DOHH2 (cell line): ENCODE results near the gene JCAD.

Experiments
- H3F3A ChIP-seq: fragments of 200-600 bp; sonication (generic), shearing (Covaris generic); 2 replicates; pipeline ENCODE4 v1.6.0; 2016; ENCODE audit warnings: antibody characterized with exemption, mild to moderate bottlenecking; ENCODE audit not compliant: control insufficient read depth, insufficient read depth
- H3K27ac ChIP-seq: fragments of 200-600 bp; sonication (generic); 2 replicates; pipeline ENCODE4 v1.5.1; 2014; ENCODE audit warnings: low read depth, mild to moderate bottlenecking, low read length, moderate library complexity
- H3K27me3 ChIP-seq: fragments of 200-600 bp; sonication (generic); 2 replicates; pipeline ENCODE4 v1.6.1; 2014; ENCODE audit warnings: mild to moderate bottlenecking, low read length, mixed read lengths; ENCODE audit not compliant: control insufficient read depth
- H3K36me3 ChIP-seq: fragments of 200-600 bp; sonication (generic); 2 replicates; pipeline ENCODE4 v1.6.1; 2014; ENCODE audit warnings: mild to moderate bottlenecking, low read length, moderate library complexity, mixed read lengths; ENCODE audit not compliant: control insufficient read depth
- H3K4me1 ChIP-seq: fragments of 200-600 bp; sonication (generic); 2 replicates; pipeline ENCODE4 v1.6.1; 2014; ENCODE audit warnings: mild to moderate bottlenecking, low read length, mixed read lengths; ENCODE audit not compliant: control insufficient read depth
- H3K4me2 ChIP-seq: fragments of 200-600 bp; sonication (generic); 2 replicates; pipeline ENCODE4 v1.6.0; 2014; ENCODE audit warnings: mild to moderate bottlenecking, low read length, moderate library complexity
- H3K4me3 ChIP-seq: fragments of 200-600 bp; sonication (generic); 2 replicates; pipeline ENCODE4 v1.5.1; 2014; ENCODE audit warnings: mild to moderate bottlenecking, low read length, mixed read lengths
- H3K79me2 ChIP-seq: fragments of 200-600 bp; sonication (generic); 2 replicates; pipeline ENCODE4 v1.6.1; 2014; ENCODE audit warnings: mild to moderate bottlenecking, low read length, mixed read lengths; ENCODE audit not compliant: control insufficient read depth
- H3K9me2 ChIP-seq: fragments of 200-600 bp; sonication (generic); replicated peaks from 2 replicates; pipeline ENCODE4 v1.6.1; 2014; ENCODE audit warnings: mild to moderate bottlenecking, low read length, mixed read lengths; ENCODE audit not compliant: control insufficient read depth
- H3K9me3 ChIP-seq: fragments of 200-600 bp; sonication (generic); 2 replicates; pipeline ENCODE4 v1.6.1; 2014; ENCODE audit warnings: antibody characterized with exemption, low read length, mixed read lengths; ENCODE audit not compliant: control insufficient read depth, insufficient read depth
- H4K20me1 ChIP-seq: fragments of 200-600 bp; sonication (generic); 2 replicates; pipeline ENCODE4 v1.6.0; 2014; ENCODE audit warnings: low read depth, mild to moderate bottlenecking, antibody characterized with exemption, low read length, moderate library complexity; ENCODE audit not compliant: control insufficient read depth, insufficient read depth
- CTCF ChIP-seq: fragments of 200-600 bp; sonication (generic); IDR thresholded peaks from one replicate; pipeline ENCODE4 v1.5.1; 2014; ENCODE audit warnings: antibody characterized with exemption, mild to moderate bottlenecking, low read depth, low read length; ENCODE audit not compliant: poor library complexity, severe bottlenecking
- EZH2phosphoT487 ChIP-seq: fragments of 200-600 bp; sonication (generic); IDR thresholded peaks from 2 replicates; pipeline ENCODE4 v1.6.1; 2017; ENCODE audit warnings: borderline replicate concordance, mild to moderate bottlenecking, antibody characterized with exemption, low read length, moderate library complexity, mixed read lengths

The JCAD gene

DNA sequence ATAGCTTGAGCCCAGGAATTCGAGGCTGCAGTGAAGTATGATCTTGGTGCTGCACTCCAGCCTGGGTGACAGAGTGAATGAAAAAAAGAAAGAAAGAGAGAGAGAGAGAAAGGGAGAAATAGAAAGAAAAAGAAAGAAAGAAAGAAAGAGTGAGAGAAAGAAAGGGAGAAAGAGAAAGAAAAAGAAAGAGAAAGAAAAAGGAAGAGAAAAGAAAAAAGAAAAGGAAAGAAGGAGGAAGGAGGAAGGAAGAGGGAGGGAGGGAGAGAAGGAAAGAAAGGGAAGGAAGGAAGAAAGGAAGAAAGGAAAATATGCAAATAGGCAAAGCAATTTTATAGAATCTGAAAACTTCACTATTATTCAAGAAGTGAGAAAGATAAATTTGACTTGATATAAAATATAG is 24.5 kb upstream of the JCAD start:
- Histone ChIP-seq H3K4me2 (no peak overlapping the region), H3F3A (no peaks in the 10 kb centered on the region), H4K20me1 (no peaks in the 10 kb centered on the region), H3K27ac (no peak overlapping the region), H3K4me3 (no peak overlapping the region), H3K27me3 (no peaks in the 10 kb centered on the region), H3K9me2 (no peaks in the 10 kb centered on the region), H3K79me2 (no peaks in the 10 kb centered on the region), H3K4me1 (no peaks in the 10 kb centered on the region), H3K9me3 (peaks cover 3% of the 10 kb centered on the region; the same call in 1 of the 2 replicates), H3K36me3 (no peaks in the 10 kb centered on the region)
- TF ChIP-seq EZH2phosphoT487, result no peak
- TF ChIP-seq CTCF, result no peak

DNA sequence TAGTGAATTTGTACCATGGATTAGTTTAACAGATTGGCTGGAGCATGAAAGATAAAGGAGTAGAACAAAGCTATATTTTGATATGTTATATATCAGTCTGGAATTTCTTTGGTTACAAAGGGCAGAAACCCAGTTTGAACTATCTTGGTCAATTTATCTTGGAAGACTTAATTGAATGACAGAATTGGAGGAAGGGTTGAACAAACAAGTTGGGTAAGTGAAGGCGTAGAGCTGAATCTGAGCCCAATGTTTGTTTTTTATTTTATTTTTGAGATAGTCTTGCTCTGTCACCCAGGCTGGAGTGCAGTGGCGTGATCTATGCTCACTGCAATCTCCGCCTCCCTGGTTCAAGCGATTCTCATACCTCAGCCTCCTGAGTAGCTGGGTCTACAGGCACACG is 21.8 kb upstream of the JCAD start:
- Histone ChIP-seq H3F3A (no peaks in the 10 kb centered on the region), H3K27me3 (no peaks in the 10 kb centered on the region), H3K9me2 (no peaks in the 10 kb centered on the region), H3K4me3 (no peak overlapping the region), H3K4me1 (no peaks in the 10 kb centered on the region), H3K27ac (no peak overlapping the region), H3K4me2 (no peak overlapping the region), H4K20me1 (no peaks in the 10 kb centered on the region), H3K79me2 (no peaks in the 10 kb centered on the region), H3K36me3 (no peaks in the 10 kb centered on the region), H3K9me3 (peaks cover 3% of the 10 kb centered on the region; the same call in 1 of the 2 replicates)
- no peak for TF ChIP-seq CTCF
- no peak for TF ChIP-seq EZH2phosphoT487

GRCh38 chr10:30080161-30080560 is 20.8 kb upstream of the JCAD start:
- Histone ChIP-seq H3K4me3 (no peak overlapping the region), H4K20me1 (no peaks in the 10 kb centered on the region), H3K4me1 (no peaks in the 10 kb centered on the region), H3F3A (no peaks in the 10 kb centered on the region), H3K9me2 (no peaks in the 10 kb centered on the region), H3K36me3 (no peaks in the 10 kb centered on the region), H3K79me2 (no peaks in the 10 kb centered on the region), H3K27me3 (no peaks in the 10 kb centered on the region), H3K9me3 (peaks cover 3% of the 10 kb centered on the region; the same call in 1 of the 2 replicates), H3K4me2 (no peak overlapping the region), H3K27ac (no peak overlapping the region)
- TF ChIP-seq EZH2phosphoT487 (no peak), CTCF (no peak)

DNA sequence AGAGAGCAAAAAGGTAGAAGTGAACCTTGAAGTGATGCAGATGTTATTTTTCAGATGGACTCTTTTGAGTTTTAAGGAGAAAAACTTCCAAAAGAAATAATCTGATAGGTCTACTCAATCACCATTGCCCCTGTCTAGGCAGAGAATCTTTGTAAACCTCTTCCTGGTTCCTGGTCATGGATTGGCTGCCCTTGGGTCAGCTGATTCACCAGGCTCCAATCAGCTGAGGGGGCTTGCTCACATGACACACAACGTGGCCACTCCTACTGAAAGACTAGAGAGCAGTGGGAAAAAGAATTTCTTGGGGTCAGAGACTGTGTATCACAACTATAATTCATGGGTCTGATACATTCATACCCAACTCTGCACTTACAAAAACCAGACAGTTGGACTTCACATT is 20.0 kb upstream of the JCAD start:
- Histone ChIP-seq H3K4me2 (no peak overlapping the region), H3K4me3 (no peak overlapping the region), H3F3A (no peaks in the 10 kb centered on the region), H3K9me2 (no peaks in the 10 kb centered on the region), H3K9me3 (peaks cover 3% of the 10 kb centered on the region; the same call in 1 of the 2 replicates), H3K36me3 (no peaks in the 10 kb centered on the region), H3K27ac (no peak overlapping the region), H4K20me1 (no peaks in the 10 kb centered on the region), H3K79me2 (no peaks in the 10 kb centered on the region), H3K4me1 (no peaks in the 10 kb centered on the region), H3K27me3 (no peaks in the 10 kb centered on the region)
- TF ChIP-seq EZH2phosphoT487 (no peak), CTCF (no peak)
